Muscle layer of colon (tissue), 2 donors: ENCODE data around the gene DENND1A.

Experiments
- H3K27ac ChIP-seq: one replicate; pipeline ENCODE4 v1.7.0; 2013; ENCODE audit warnings: low read depth, mild to moderate bottlenecking, low read length, moderate library complexity
- H3K27me3 ChIP-seq, 2 donors: one replicate each; pipeline ENCODE4 v1.7.0; 2013; ENCODE audit warnings: low read length in 2 of 2, mild to moderate bottlenecking in 2 of 2; ENCODE audit not compliant: insufficient read depth in 2 of 2, control insufficient read depth in 1 of 2
- H3K36me3 ChIP-seq: one replicate; pipeline ENCODE4 v1.7.0; 2013; ENCODE audit warnings: mild to moderate bottlenecking, low read length; ENCODE audit not compliant: insufficient read depth
- H3K4me1 ChIP-seq: one replicate; pipeline ENCODE4 v1.7.0; 2013; ENCODE audit warnings: mild to moderate bottlenecking, low read length; ENCODE audit not compliant: insufficient read depth
- H3K4me3 ChIP-seq, 2 donors: one replicate each; pipeline ENCODE4 v1.7.0; 2013; ENCODE audit warnings: low read length in 2 of 2, low read depth in 1 of 2, mild to moderate bottlenecking in 1 of 2, moderate library complexity in 1 of 2
- H3K9ac ChIP-seq: one replicate; pipeline ENCODE4 v1.7.0; 2013; ENCODE audit warnings: low read length
- H3K9me3 ChIP-seq: one replicate; pipeline ENCODE4 v1.7.0; 2013; ENCODE audit warnings: mild to moderate bottlenecking, low read length
- donor health status: abdominal sarcoma.
- donor health status: Adenocarcinoma of cecum.

The DENND1A gene

DNA sequence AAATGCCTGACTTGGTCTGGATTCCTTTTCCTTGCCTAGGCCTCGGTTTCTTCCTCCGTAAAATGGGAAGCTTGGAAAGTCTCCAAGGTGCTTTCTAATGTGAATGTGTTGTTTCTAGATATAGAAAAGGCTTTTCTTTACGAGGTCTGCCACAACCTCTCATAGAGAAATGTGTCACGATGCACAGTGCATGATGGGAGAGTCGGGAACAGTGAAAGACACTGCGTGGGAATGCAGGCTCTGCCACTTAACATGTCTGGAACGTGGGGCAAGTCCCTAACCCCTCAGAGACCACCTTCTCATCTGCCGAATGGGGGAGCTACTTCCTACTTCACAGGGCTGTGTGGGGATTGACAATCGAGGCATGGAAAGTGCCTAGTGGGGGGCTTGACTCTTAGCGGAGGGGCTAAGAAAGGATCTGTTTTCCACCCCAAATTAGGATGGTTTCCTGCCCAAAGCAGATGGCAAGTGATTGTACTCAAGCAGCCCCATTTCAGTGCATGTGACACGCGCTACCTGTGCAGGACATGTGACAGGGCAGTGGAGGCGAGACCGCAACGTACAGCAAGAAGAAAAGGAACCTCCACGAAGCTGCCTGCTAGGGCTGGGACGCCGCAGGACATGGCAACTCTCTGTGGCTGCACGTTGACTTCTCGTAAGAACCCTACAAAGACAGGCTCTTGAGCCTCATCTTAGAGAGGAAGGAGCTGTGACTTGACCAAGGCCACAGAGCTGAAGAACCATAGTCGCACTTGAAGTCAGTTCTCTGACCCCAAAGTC lies 458.7 kb downstream of the DENND1A start:
- Histone ChIP-seq H3K4me1 (peaks cover 8% of the 10 kb centered on the region), H3K9ac (no peak overlapping the region), H3K27ac (no peak overlapping the region), H3K9me3 (no peaks in the 10 kb centered on the region), H3K4me3 (no peak overlapping the region), H3K36me3 (no peaks in the 10 kb centered on the region), H3K27me3 (no peaks in the 10 kb centered on the region)

DNA sequence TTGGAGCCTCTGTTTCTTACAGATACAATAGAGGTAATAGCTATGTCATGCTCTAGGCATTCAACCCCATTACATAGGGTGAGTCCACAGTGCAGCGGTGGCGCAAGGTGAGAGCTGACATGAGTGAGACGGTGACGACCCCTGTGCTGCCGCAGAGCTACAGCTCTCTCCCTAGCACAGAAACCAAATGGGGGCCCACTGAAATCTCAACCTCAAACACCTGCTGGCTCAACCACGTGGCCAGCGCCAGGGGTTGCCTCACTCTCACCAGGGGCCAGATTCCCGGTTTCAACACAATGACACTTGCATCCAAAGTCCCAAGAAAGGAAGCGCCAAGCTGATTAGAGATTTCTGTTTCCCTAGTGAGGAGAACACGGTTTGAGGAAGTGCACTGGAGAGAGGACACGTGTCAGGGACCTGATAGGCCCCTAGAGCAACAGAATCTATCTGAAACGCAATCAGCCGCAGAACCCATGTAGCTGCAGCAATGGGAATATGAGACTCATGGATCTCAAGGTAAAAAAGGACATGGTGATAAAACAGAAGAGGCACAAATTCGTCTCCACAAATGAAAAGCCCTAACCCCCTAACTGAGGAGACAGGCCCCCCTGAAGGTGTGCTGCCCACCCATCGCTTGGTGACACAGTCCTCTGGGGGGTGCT lies 459.7 kb downstream of the DENND1A start:
- Histone ChIP-seq H3K4me1 (peaks cover 8% of the 10 kb centered on the region), H3K27me3 (no peaks in the 10 kb centered on the region), H3K36me3 (no peaks in the 10 kb centered on the region), H3K4me3 (no peak overlapping the region), H3K9ac (no peak overlapping the region), H3K9me3 (no peaks in the 10 kb centered on the region), H3K27ac (no peak overlapping the region)

DNA sequence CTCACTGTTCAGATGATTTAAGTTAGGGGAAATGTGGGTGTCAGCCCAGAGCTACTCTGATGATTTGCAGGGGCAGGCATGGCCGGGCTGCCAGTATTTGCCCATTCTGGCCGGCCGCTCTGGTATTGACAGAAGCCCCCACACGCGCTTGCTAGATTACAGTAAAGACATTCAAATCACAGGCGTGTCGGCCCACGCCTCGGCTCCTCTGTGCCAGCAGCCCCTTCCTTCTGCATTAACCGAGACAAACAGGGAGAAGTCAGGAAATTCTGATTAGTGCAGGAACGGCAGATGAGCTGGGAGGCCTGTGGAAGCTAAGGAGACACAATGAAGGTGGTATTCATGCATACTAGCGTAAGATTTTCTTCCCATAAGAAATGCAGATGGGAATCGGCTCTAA lies 460.6 kb downstream of the DENND1A start:
- Histone ChIP-seq H3K4me1 (peaks cover 8% of the 10 kb centered on the region), H3K4me3 (no peak overlapping the region), H3K27me3 (no peaks in the 10 kb centered on the region), H3K9ac (no peak overlapping the region), H3K36me3 (no peaks in the 10 kb centered on the region), H3K9me3 (no peaks in the 10 kb centered on the region), H3K27ac (no peak overlapping the region)

DNA sequence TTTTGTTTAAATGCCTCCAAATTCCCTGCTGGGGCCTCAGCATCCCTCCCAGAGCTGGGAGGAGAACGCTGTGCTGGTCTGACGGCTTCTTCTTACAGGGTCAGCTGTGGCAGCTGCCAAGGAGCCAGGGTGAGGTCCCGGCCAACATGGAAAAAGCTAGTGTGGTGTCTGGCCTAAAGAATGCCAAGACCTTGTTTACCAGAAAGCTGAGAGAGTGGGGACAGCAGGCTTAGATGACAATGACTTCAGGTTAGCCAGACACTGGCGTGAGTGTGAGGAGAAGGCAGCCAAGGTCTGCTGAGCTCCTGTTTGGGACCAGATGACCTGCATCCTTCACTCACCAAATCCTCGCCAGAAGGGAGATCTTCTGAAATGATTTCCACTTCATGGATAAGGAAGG lies 461.4 kb downstream of the DENND1A start:
- Histone ChIP-seq H3K27me3 (no peaks in the 10 kb centered on the region), H3K4me1 (peaks cover 8% of the 10 kb centered on the region), H3K4me3 (no peak overlapping the region), H3K9ac (no peak overlapping the region), H3K36me3 (no peaks in the 10 kb centered on the region), H3K27ac (no peak overlapping the region), H3K9me3 (no peaks in the 10 kb centered on the region)

DNA sequence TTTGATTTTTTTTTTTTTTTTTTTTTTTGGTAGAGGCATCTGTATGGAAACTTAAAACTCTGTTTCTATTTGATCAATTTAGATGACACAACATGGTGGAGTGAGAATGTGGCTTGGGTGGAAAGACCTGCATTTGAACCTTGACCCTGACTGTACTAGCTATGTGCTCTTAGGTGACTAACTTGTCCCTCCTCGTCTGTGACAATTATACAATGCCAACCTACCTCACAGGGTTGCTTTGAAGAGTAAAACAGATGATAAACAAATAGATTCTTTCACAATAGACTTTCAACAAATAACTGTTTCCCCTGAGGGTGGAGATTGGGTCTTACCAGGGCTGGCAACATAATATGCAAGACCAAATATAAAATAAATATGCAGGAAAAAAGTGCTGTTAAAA lies 464.6 kb downstream of the DENND1A start:
- Histone ChIP-seq H3K27me3 (no peaks in the 10 kb centered on the region), H3K9ac (no peak overlapping the region), H3K27ac (no peak overlapping the region), H3K4me3 (no peak overlapping the region), H3K9me3 (no peaks in the 10 kb centered on the region), H3K36me3 (no peaks in the 10 kb centered on the region), H3K4me1 (no peaks in the 10 kb centered on the region)

DNA sequence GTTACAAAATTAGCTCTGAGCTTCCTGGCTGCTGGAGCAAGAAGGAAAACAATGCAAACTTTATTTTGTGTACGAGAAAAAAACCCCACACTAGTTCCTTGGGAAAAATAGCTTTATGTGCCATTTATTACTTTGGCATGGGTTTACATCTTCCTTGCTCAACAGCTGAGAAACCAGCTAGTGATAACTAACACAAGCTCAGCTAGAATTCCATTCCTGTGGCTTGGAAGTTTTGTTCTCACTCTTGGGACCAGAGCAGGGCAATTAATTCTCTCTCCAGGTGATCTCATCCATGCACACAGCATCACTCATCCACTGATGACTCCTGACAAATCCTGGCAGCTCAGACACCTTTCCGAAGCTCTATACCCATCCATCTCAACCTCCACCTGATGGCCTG lies 469.8 kb downstream of the DENND1A start:
- Histone ChIP-seq H3K9me3 (no peaks in the 10 kb centered on the region), H3K4me3 (no peak overlapping the region), H3K9ac (no peak overlapping the region), H3K36me3 (no peaks in the 10 kb centered on the region), H3K27me3 (no peaks in the 10 kb centered on the region), H3K27ac (no peak overlapping the region), H3K4me1 (no peaks in the 10 kb centered on the region)

DNA sequence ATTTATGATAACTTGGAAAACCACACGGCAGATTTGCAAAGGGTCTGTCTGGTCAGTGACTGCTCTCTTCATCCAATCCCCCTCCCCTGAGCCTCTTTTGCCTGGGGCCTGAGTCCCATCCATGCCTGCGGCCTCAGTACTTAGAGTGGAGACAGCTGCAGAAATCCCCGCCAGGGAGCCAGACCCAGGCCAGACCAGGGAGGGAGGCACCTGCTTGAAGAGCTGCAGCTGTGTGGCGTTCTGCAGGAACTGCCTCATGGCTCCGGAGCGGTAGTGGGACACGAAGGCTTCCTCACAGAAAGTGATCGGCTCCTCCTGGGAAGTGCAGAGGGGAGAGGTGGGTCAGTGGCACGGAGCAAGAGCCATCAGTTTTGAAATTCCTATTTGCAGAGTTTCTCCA lies 472.3 kb downstream of the DENND1A start:
- Histone ChIP-seq H3K27me3 (no peaks in the 10 kb centered on the region), H3K4me3 (no peak overlapping the region), H3K27ac (no peak overlapping the region), H3K9me3 (no peaks in the 10 kb centered on the region), H3K4me1 (no peaks in the 10 kb centered on the region), H3K36me3 (peaks cover 5% of the 10 kb centered on the region), H3K9ac (no peak overlapping the region)

DNA sequence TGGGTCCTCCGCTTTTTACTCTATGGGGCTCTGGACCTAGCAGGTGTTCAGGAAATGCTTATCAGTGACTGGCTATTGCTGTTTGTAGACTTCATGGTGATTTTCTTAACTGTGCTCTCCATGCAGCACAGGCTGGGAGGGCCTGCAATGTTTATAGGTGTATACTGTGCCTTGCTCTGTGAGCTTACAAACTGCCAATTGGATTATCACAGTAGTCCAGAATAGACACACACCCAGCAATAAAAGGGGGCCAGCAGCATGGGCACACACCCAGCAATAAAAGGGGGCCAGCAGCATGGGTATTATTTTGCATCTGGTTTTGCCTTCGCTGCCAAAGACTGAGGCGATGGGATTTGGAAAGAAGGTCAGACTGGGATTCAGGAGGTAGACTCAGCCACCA lies 473.9 kb downstream of the DENND1A start:
- no peak overlapping the region for H3K27ac ChIP-seq
- H3K9ac ChIP-seq, result no peak overlapping the region
- no peaks in the 10 kb centered on the region for H3K4me1 ChIP-seq
- no peak overlapping the region for H3K4me3 ChIP-seq
- no peaks in the 10 kb centered on the region for H3K9me3 ChIP-seq
- no peaks in the 10 kb centered on the region for H3K27me3 ChIP-seq
- peaks cover 8% of the 10 kb centered on the region for H3K36me3 ChIP-seq

DNA sequence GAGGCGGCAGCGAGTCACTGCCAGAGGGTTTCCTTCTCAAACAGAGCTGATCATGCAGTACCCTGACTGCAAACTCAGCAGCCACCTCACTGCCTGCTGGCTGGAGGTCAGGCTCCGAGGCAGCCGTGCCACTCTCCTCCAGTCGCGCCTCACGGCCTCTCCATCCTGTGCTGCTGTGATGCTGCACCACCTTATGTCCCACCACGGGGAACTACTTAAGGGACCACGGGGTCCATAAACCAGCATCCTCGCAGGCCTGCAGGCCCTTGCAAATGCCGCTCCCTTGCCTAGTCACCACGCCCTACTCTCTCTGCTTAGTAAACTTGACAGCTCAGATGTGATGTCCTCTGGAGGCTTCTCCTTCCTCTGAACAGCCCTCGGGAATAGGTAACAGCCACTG lies 474.7 kb downstream of the DENND1A start:
- Histone ChIP-seq H3K9ac (no peak overlapping the region), H3K27me3 (no peaks in the 10 kb centered on the region), H3K9me3 (no peaks in the 10 kb centered on the region), H3K36me3 (peaks cover 8% of the 10 kb centered on the region), H3K4me3 (no peak overlapping the region), H3K4me1 (no peaks in the 10 kb centered on the region), H3K27ac (no peak overlapping the region)

DNA sequence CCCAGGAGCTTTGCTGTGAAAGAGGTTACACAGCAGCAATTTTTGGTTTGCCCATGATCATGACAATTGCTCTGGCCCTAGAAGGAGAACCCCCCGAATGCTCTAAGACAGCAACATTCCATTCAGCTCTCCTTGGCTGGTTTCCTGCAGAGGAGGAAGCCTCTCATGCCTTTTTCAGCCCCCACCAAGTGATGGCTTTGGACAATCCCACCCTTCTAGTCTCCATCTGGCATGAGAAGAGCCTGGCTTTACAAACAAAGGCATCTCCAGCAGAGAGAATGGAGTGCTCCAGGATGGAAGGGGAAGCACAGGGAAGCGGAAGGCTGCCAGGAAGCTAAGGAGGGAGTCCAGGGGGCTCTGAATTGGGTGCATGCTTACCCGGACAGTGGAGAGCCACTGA lies 475.6 kb downstream of the DENND1A start:
- Histone ChIP-seq H3K27ac (no peak overlapping the region), H3K9ac (no peak overlapping the region), H3K27me3 (no peaks in the 10 kb centered on the region), H3K4me3 (no peak overlapping the region), H3K4me1 (no peaks in the 10 kb centered on the region), H3K36me3 (peaks cover 8% of the 10 kb centered on the region), H3K9me3 (no peaks in the 10 kb centered on the region)

DNA sequence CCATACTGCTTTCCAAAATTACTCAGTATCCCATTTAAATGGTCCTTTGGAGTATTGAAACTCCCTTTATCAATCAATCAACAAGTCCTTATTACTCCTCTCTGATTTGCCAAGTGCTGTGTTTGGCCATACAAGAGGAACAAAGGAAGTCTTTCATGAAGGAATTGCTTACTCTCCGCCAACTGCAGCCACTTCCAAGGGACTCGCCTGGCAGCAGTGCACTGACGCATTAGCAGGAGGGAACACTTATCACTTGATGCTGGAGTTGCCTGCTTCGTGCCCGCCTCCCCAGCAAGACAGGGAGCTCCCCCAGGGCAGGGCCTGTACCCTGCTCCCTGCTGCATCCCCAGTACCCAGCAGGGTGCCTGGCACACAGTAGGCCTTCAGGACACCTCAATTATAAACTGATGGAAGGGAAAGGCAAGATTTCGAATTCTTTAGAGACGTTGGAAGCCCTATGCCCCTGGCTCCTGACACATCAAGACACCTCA lies 476.1 kb downstream of the DENND1A start:
- peaks cover 8% of the 10 kb centered on the region for H3K36me3 ChIP-seq
- H3K27ac ChIP-seq, result no peak overlapping the region
- H3K9ac ChIP-seq, result no peak overlapping the region
- no peaks in the 10 kb centered on the region for H3K9me3 ChIP-seq
- no peaks in the 10 kb centered on the region for H3K4me1 ChIP-seq
- no peaks in the 10 kb centered on the region for H3K27me3 ChIP-seq
- no peak overlapping the region for H3K4me3 ChIP-seq
